GM12892 (cell line): ENCODE measurements around the gene RRM1.
"Not testable (repeated sequence)": the region's sequence is repeated elsewhere in the genome, so short reads cannot be mapped to it uniquely, and the experiment has no call there.

Source experiments
- POLR2A ChIP-seq: IDR thresholded peaks from 2 replicates; pipeline ENCODE4 v1.6.1; 2011; ENCODE audit warnings: low read depth, low read length, control low read depth
- POLR2AphosphoS5 ChIP-seq: IDR thresholded peaks from 2 replicates; pipeline ENCODE4 v1.6.1; 2011; ENCODE audit warnings: low read depth, low read length, control low read depth

DNA sequence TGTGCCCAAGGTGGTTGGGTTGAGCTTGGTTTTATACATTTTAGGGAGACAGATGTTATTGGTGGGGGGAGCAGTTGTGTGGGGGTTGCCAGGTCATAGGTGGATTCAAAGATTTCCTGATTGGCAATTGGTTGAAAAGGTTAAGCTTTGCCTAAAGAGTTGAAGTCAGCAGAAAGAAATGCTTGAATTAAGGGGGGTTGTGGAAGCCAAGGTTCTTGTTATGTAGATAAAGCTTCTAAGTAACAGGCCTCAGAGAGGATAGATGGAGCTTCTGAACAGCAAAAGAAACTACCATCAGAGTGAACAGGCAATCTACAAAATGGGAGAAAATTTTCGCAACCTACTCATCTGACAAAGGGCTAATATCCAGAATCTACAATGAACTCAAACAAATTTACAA, 64.2 kb downstream of the RRM1 start:
- TF ChIP-seq POLR2AphosphoS5, POLR2A: not testable (repeated sequence)
